ENCODE results near the gene WNT10A.

GRCh38 chr2:218854860-218855259, 25.8 kb upstream of the WNT10A start:
- TF ChIP-seq CTCF (IDR thresholded peaks at IDR 0.05) (no peak), POLR2AphosphoS5 (IDR thresholded peaks at IDR 0.05) (no peak), POLR2A (IDR thresholded peaks at IDR 0.05) (no peak)
